Stomach (tissue), 9 donors: ENCODE measurements around the gene GPBAR1. TPM values are rescaled to one million over a fixed set of nuclear protein-coding genes. Genes with fewer than 3 reads are reported as not detected.
A peak's percentile ranks its signal among the peaks of the same experiment; 100 is the strongest.
"Not testable (repeated sequence)": the region's sequence is repeated elsewhere in the genome, so short reads cannot be mapped to it uniquely, and the experiment has no call there.

Experiments
- DNase-seq, 2 donors: peaks; one replicate each; pipeline versions ENCODE4 v3.0.0 to v3.0.0-alpha.2; 2013 to 2019
- H3K27ac ChIP-seq, 5 donors: fragments of 200-600 bp in 4 of 5; sonication (generic) in 4 of 5; one replicate each; pipeline ENCODE4 v1.5.1; 2013 to 2019; ENCODE audit warnings: mild to moderate bottlenecking in 1 of 5, moderate library complexity in 1 of 5
- H3K27me3 ChIP-seq, 3 donors: fragments of 200-600 bp; sonication (generic); one replicate each; pipeline ENCODE4 v1.5.1; 2017 to 2019; ENCODE audit warnings: mixed run types in 1 of 3
- H3K36me3 ChIP-seq, 4 donors: fragments of 200-600 bp; sonication (generic); 1 replicate in 3 of 4; 2 replicates in 1 of 4; pipeline ENCODE4 v1.5.1; 2016 to 2019
- H3K4me1 ChIP-seq, 4 donors: fragments of 200-600 bp; sonication (generic); one replicate each; pipeline ENCODE4 v1.5.1; 2016 to 2019
- H3K4me3 ChIP-seq, 4 donors: fragments of 200-600 bp; sonication (generic) in 3 of 4; one replicate each; pipeline ENCODE4 v1.5.1; 2016 to 2019; ENCODE audit warnings: mild to moderate bottlenecking in 1 of 4
- H3K9me3 ChIP-seq, 4 donors: fragments of 200-600 bp; sonication (generic); one replicate each; pipeline ENCODE4 v1.5.1; 2016 to 2019
- EP300 ChIP-seq: sonication (generic); formaldehyde crosslinking; IDR thresholded peaks from one replicate; pipeline ENCODE4 v1.6.1; 2017; ENCODE audit warnings: antibody characterized with exemption
- POLR2A ChIP-seq, 4 donors: fragments of 450-650 bp; IDR thresholded peaks; one replicate each; pipeline ENCODE4 v1.6.1; 2016; ENCODE audit warnings: antibody characterized with exemption in 4 of 4, control low read depth in 2 of 4, mild to moderate bottlenecking in 1 of 4, moderate library complexity in 1 of 4
- POLR2AphosphoS5 ChIP-seq, 3 donors: sonication (generic); formaldehyde crosslinking; IDR thresholded peaks; one replicate each; pipeline ENCODE4 v1.6.1; 2016; ENCODE audit warnings: antibody characterized with exemption in 3 of 3
- WGBS, 5 donors: extraction: QIAGEN DNeasy Blood & Tissue Kit in 3 of 5; methylation state at CpG; one replicate each; pipeline versions ENCODE4 v1.1.5 to v1.1.7; 2013 to 2018; 5-methylcytosine and 5-hydroxymethylcytosine counted together
- intact Hi-C: fragments of 100-400 bp; cut with DNase I; formaldehyde crosslinking; loops from one replicate; pipeline ENCODE4 v1.15.1; 2023; ENCODE audit warnings: low total_unique reads
- polyA plus RNA-seq, 3 donors: library from polyadenylated mRNA; stranded (reverse); fragments of 200-250 nt; gene quantifications; one replicate each; pipeline ENCODE4 v1.2.3, GENCODE V29; 2013
- total RNA-seq, 5 donors: library from RNA; depleted of rRNA; stranded (reverse); fragments of >200 nt; gene quantifications; one replicate each; pipeline versions ENCODE4 v1.1.0 to v1.2.3, GENCODE V29; 2014 to 2016
- TF ChIP-seq, protein P1 (sequence below), 7 experiments: fragments of 450-650 bp in 4 of 7; fragments of 200-600 bp in 3 of 7; sonication (generic) in 3 of 7; IDR thresholded peaks; one replicate each; pipeline ENCODE4 v1.5.1; 2016 to 2019; ENCODE audit warnings: antibody characterized with exemption in 7 of 7, control low read depth in 2 of 7, mild to moderate bottlenecking in 1 of 7
- donor health status: healthy with polysubstance abuse.
- donor health status: Bipolar disorder and iron deficiency.
- donor health status: healthy.

Gene GPBAR1
- total and polyA plus RNA-seq, 8 donors = 0.45 to 4.8 (median 2.2) TPM

DNA sequence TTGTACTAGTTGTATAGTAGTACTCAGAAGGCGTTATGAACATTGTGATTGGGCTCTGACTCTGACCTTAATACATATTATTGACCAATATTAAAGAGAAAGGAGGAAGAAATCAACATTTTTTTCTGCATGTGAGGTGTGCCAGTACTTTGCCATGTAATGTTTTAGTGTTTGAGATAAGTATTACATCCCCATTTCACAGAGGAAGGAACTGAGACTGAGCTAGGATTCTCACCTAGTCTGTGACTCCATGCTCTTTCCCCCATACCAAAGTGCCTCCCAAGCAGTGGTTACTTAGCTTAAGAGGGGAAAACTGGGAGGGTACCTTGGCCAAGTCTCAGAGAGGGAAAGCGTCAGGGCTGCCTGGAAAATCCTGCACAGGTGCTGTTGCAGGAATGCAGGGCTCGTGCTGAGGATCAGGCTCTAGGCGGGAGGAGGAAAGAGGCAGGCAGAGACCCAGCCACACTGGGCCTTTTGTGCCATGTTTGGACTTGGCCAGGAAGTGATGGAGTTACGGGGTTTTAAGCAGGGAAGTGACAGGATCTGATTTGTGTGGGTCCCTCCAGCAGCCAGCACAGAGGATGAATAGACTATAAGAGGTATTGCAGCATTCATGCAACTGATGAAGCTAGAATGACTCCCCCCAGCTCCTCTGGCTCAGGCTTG lies 11.2 kb downstream of the GPBAR1 start:
- peaks cover 37 to 49% (median 48%) of the 10 kb centered on the region in 4 donors for H3K36me3 ChIP-seq
- intact Hi-C loops = no loop called here
- H3K4me3 ChIP-seq = peak overlapping the region in 2 of 4 donors; percentile 79 to 88

DNA sequence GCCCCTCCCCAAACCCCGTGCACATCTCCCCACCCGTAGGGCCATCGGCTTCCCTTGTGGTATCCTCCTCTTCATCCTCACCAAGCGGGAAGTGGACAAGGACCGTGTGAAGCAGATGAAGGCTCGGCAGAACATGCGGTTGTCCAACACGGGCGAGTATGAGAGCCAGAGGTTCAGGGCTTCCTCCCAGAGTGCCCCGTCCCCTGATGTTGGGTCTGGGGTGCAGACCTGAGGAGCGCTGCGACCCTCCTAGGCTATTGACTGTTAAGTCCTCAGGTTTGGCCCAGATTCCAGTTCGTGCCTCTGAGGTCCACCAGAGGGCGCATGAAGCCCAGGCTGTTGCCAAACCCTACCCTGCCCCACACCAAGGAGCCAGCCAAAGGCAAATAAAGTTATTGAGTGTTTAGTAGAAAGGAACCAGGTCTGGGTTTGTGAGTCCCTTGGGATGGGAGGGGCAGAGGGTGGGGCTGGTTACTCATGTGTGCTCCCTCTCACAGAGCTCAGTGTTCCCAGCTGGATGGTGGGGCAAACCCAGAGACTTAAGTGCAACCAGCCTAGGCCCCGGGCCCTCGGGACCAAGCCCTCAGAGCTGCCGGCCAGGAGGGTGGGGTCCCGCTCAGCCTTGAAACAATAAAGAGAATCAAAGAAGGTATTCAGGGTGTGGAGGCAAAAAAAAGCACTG lies 11.9 kb downstream of the GPBAR1 start:
- H3K9me3 ChIP-seq = no peaks in the 10 kb centered on the region
- peak; percentile 90 to 96 for DNase-seq
- peak overlapping the region in 2 of 4 donors; percentile 17 to 79 for H3K4me3 ChIP-seq
- TF ChIP-seq POLR2A (IDR thresholded peaks at IDR 0.05) = no peak
- peak; percentile 52 to 93 (median 78) for TF ChIP-seq POLR2AphosphoS5 (IDR thresholded peaks at IDR 0.05)
- TF ChIP-seq, protein P1, sequence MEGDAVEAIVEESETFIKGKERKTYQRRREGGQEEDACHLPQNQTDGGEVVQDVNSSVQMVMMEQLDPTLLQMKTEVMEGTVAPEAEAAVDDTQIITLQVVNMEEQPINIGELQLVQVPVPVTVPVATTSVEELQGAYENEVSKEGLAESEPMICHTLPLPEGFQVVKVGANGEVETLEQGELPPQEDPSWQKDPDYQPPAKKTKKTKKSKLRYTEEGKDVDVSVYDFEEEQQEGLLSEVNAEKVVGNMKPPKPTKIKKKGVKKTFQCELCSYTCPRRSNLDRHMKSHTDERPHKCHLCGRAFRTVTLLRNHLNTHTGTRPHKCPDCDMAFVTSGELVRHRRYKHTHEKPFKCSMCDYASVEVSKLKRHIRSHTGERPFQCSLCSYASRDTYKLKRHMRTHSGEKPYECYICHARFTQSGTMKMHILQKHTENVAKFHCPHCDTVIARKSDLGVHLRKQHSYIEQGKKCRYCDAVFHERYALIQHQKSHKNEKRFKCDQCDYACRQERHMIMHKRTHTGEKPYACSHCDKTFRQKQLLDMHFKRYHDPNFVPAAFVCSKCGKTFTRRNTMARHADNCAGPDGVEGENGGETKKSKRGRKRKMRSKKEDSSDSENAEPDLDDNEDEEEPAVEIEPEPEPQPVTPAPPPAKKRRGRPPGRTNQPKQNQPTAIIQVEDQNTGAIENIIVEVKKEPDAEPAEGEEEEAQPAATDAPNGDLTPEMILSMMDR (IDR thresholded peaks at IDR 0.05) = peak in 5 of 7 experiments; percentile 72 to 96 (median 90)
- H3K4me1 ChIP-seq = peaks cover 31 to 84% (median 70%) of the 10 kb centered on the region in 4 donors
- no peaks in the 10 kb centered on the region for H3K27me3 ChIP-seq
- intact Hi-C loops = no loop called here
- H3K36me3 ChIP-seq = peaks cover 42 to 49% (median 48%) of the 10 kb centered on the region in 4 donors
- peak overlapping the region; percentile 75 to 99 (median 85) for H3K27ac ChIP-seq
- 9 to 21% (median 16%) methylated on average over 17 to 18 of the region's 18 CpGs for WGBS, 5 donors

More for the DNA sequence above, 11.2 kb downstream of the GPBAR1 start:
- peaks cover 31 to 84% (median 70%) of the 10 kb centered on the region in 4 donors for H3K4me1 ChIP-seq
- no peak for TF ChIP-seq POLR2A (IDR thresholded peaks at IDR 0.05)
- H3K9me3 ChIP-seq = no peaks in the 10 kb centered on the region
- DNase-seq = no peak
- H3K27me3 ChIP-seq = no peaks in the 10 kb centered on the region
- WGBS, 5 donors = 25 to 35% (median 32%) methylated on average over 5 of the region's 5 CpGs
- H3K27ac ChIP-seq = peak overlapping the region; percentile 75 to 99 (median 85)

DNA sequence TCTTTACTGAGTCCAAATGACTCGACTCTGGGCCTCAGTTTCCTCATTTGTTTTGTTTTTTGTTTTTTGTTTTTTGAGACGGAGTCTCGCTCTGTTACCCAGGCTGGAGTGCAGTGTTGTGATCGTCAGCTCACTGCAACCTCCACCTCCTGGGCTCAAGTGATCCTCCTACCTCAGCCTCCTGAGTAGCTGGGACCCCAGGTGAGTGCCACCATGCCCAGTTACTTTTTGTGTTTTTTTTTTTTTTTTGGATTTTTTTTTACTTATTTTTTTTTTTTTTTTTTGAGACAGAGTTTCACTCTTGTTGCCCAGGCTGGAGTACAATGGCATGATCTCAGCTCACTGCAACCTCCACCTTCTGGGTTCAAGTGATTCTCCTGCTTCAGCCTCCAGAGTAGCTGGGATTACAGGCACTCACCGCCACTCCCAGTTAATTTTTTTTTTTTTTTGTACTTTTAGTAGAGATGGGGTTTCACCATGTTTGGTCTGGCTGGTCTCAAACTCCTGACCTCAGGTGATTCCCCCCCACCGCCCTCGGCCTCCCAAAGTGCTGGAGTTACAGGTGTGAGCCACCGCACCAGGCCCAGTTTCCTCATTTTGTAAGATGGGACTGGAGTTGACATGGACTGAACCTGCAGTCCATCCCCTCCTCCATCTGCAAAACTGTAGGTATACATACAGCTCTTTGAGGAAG lies 12.5 kb downstream of the GPBAR1 start:
- H3K27me3 ChIP-seq, H3K9me3 ChIP-seq, intact Hi-C loops, DNase-seq, H3K4me3 ChIP-seq: not testable (repeated sequence)
- WGBS, 5 donors = 65 to 78% (median 67%) methylated on average over 8 of the region's 8 CpGs
- H3K36me3 ChIP-seq = peaks cover 49 to 50% (median 50%) of the 10 kb centered on the region in 4 donors
- H3K4me1 ChIP-seq = peaks cover 31 to 84% (median 69%) of the 10 kb centered on the region in 4 donors
- H3K27ac ChIP-seq = peak overlapping the region; percentile 75 to 99 (median 85)

DNA sequence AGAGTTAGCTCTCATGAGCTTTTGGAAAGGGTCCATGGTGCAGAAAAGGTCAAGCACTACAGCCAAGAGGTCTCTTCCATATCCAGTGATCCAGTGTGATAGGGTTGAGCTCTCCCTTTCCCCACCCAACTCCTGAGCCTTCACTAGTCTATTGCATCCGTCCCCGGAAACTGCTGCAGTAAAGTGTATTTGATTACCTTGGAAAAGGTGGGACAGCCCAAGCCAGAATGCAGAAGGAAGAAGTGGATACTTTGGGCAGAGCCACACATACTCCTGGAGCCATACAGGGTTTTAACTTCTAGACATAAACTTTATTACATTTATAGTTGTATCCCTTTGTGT lies 13.1 kb downstream of the GPBAR1 start:
- Histone ChIP-seq H3K27ac (peak overlapping the region; percentile 49 to 99 (median 85)), H3K9me3 (no peaks in the 10 kb centered on the region), H3K27me3 (no peaks in the 10 kb centered on the region), H3K4me3 (no peak overlapping the region), H3K4me1 (peaks cover 27 to 84% (median 69%) of the 10 kb centered on the region in 4 donors), H3K36me3 (peaks cover 54 to 55% (median 55%) of the 10 kb centered on the region in 4 donors)
- intact Hi-C loops = no loop called here
- DNase-seq = no peak
- 23 to 60% (median 27%) methylated on average over 2 of the region's 2 CpGs for WGBS, 5 donors
- TF ChIP-seq POLR2AphosphoS5 (IDR thresholded peaks at IDR 0.05) (peak in 1 of 3 donors; percentile 3), EP300 (no peak)

DNA sequence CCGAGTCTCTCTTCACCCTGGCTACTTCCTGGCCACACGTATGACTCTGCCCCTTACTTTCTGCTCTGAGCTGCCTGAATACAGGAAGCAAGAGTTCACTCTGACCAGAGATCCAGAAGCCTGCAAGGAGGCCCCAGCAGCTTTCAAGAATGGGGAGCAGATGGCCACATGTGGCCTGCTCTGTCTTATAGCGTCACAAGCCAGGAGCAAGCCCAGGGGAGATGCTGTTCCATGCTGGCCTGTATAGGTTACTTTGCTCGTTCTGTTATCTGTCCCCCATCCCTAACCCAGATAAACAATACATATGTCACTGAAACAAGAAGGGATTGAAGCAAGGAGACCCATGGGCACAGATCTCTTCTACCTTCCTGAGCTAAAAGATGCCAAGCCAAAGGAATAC lies 13.8 kb downstream of the GPBAR1 start:
- 43 to 67% (median 49%) methylated on average over 4 of the region's 4 CpGs for WGBS, 5 donors
- peak overlapping the region; percentile 69 to 99 (median 85) for H3K27ac ChIP-seq
- no peak overlapping the region for H3K4me3 ChIP-seq
- intact Hi-C loops = no loop called here
- TF ChIP-seq, protein P1 (IDR thresholded peaks at IDR 0.05) = no peak
- TF ChIP-seq POLR2A (IDR thresholded peaks at IDR 0.05) = no peak
- no peaks in the 10 kb centered on the region for H3K27me3 ChIP-seq
- peaks cover 22 to 84% (median 71%) of the 10 kb centered on the region in 4 donors for H3K4me1 ChIP-seq
- H3K9me3 ChIP-seq = no peaks in the 10 kb centered on the region
- H3K36me3 ChIP-seq = peaks cover 61 to 62% (median 62%) of the 10 kb centered on the region in 4 donors
- DNase-seq = no peak
